ENCODE data around the gene RSPO3.

RSPO3 gene

GRCh38 chr6:127173156-127173940, 54.9 kb downstream of the RSPO3 start:
- no peak overlapping the region for H3K4me3 ChIP-seq (ENCODE audit: low read depth, low read length)
- no peak for TF ChIP-seq CTCF (IDR thresholded peaks at IDR 0.05; ENCODE audit: low read depth, low read length, missing control alignments)
- no peak for DNase-seq (ENCODE audit: low read depth)

DNA sequence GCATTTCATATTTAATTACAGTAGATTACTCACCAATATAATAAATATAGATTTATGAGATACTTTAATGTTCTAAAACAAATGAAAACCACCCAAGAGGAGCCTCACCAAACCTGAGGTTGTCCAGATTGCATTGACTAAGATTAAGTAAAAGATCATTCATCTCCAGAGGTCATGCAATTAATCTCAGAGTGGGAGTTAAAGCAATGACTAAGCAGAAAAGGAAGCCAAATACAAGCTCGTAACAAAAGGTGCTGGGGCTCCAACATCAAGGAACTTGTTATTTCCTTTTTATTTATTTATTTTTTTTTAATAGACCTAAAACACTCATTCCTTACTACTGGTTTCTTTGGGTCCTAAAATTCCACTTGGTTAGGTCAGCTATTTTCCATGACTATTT, 57.7 kb downstream of the RSPO3 start:
- no peak for TF ChIP-seq CTCF (IDR thresholded peaks at IDR 0.05; ENCODE audit: low read depth, low read length, missing control alignments)
- H3K4me3 ChIP-seq (ENCODE audit: low read depth, low read length): no peak overlapping the region

DNA sequence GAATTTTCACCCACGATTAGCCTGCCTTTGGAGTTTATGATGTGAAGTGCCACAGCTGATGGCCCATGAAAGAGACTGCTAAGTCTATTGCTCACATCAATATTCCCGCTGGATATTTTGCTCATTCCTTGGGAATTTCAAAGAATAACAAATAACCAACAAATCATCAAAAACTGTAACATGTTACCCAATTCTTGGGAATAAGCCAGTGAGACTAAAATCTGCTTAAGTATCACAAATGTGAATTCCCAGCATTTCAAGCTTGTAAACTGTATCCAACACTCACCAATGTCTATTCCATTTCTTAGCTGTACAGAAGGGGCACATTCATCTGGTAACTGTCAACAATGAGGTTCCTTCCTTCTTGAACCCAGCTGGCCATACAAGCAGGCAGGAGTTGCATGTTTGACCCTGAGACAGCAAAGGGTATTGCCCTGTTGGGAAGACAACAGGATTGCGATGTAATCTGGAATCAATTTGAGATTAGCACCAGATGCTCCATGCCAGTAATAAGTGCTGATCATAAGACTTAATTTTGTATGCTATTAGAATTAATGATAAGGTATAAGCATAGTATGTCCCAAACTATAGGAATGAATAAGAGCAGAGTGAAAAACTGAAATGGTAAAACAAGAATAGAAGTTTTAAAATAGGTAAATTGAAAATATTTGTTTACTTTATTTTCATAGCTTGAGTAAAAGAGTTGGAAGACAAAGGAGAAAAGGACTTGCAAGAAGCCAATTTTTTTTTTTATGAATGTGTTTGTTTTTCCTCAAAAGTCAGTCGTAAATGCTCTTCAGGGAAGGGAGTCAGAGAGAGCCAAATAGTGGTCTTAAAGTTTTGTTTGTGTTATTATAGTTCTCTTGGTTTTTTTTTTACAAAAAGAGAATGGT, 58.8 kb downstream of the RSPO3 start:
- no peak for DNase-seq (ENCODE audit: low read depth)
- no peak for TF ChIP-seq CTCF (IDR thresholded peaks at IDR 0.05; ENCODE audit: low read depth, low read length, missing control alignments)
- no peak overlapping the region for H3K4me3 ChIP-seq (ENCODE audit: low read depth, low read length)

More for the DNA sequence above, 57.7 kb downstream of the RSPO3 start:
- no peak for DNase-seq (ENCODE audit: low read depth)

DNA sequence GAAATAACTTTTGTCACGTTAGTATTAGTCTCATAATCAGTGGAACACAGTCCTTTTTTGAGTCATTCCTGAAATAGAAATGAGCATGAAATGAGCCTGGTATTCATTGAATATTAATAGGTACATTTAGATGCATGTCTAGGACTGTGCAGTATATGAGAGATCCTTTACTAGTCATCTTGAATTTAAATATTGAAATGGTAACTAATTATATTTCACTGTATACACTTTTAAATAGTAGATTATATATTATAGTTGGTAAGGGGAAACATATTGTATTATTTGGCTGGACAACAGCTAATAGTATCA, 59.4 kb downstream of the RSPO3 start:
- no peak for TF ChIP-seq CTCF (IDR thresholded peaks at IDR 0.05; ENCODE audit: low read depth, low read length, missing control alignments)
- no peak overlapping the region for H3K4me3 ChIP-seq (ENCODE audit: low read depth, low read length)
- DNase-seq (ENCODE audit: low read depth): no peak

DNA sequence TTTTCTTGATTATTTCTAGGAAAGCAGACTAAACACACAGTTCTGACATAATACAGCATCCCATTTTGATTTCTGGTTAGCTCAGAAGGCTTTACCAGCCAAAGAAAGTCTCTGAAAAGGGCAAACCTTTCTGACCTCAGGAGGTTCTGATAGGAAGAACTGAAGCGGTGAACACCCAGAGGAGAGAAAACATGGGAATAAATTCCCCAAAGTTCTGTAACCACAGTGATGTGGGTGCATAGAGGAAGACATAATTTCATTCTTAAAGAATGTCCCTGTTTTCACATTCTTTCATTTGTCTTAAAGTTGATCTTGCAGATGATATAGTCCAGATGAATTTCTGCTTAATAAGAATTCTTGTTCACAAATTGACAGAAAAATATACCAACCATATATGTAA, 60.3 kb downstream of the RSPO3 start:
- no peak overlapping the region for H3K4me3 ChIP-seq (ENCODE audit: low read depth, low read length)
- TF ChIP-seq CTCF (IDR thresholded peaks at IDR 0.05; ENCODE audit: low read depth, low read length, missing control alignments): no peak
- no peak for DNase-seq (ENCODE audit: low read depth)

DNA sequence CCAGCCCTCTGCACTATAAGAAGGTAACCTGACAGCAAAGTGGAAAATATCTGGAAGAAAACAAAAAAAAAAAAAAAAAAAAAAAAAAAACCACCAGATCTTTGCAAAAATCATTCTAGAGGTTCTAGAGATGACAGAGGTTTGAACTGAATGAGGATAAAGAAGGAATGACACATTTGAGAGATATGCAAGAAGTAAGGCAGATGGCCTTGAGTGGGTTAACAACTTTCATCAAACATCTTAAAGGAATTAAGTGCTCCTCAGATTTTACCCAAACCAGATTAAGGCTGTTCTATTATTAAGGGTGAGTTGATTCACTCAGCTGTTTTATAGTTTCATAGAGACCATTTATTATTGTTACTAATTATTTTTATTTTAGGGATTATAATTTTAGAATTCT, 62.0 kb downstream of the RSPO3 start:
- no peak overlapping the region for H3K4me3 ChIP-seq (ENCODE audit: low read depth, low read length)
- no peak for TF ChIP-seq CTCF (IDR thresholded peaks at IDR 0.05; ENCODE audit: low read depth, low read length, missing control alignments)
- DNase-seq (ENCODE audit: low read depth): no peak

All from GM12864 (cell line).